ENCODE data around the gene WDR31. TPM values are rescaled to one million over a fixed set of nuclear protein-coding genes. Genes with fewer than 3 reads are reported as not detected.

Gene WDR31
- total RNA-seq, 2 donors from 2014 or later: 2.3 to 4.6 TPM

GRCh38 chr9:113322671-113323070 lies 17.4 kb downstream of the WDR31 start:
- no peaks in the 10 kb centered on the region for H3K36me3 ChIP-seq
- no peaks in the 10 kb centered on the region for H3K9me3 ChIP-seq
- H3K4me1 ChIP-seq: peaks cover 0 to 3% of the 10 kb centered on the region in 2 donors
- no peak for TF ChIP-seq CTCF (IDR thresholded peaks at IDR 0.05)
- H3K27ac ChIP-seq: no peak overlapping the region
- H3K4me3 ChIP-seq: no peak overlapping the region
- DNase-seq (ENCODE audit: low spot score): no peak
- H3K27me3 ChIP-seq: no peaks in the 10 kb centered on the region

- Histone ChIP-seq H3K4me3 (no peak overlapping the region), H3K27me3 (no peaks in the 10 kb centered on the region), H3K4me1 (no peaks in the 10 kb centered on the region), H3K36me3 (no peaks in the 10 kb centered on the region), H3K27ac (no peak overlapping the region), H3K9me3 (no peaks in the 10 kb centered on the region)
- DNase-seq (ENCODE audit: low spot score): no peak
- TF ChIP-seq CTCF (IDR thresholded peaks at IDR 0.05): no peak
Measured at GRCh38 chr9:113320051-113320450, 20.0 kb downstream of the WDR31 start.

- Histone ChIP-seq H3K36me3 (no peaks in the 10 kb centered on the region), H3K4me3 (no peak overlapping the region), H3K4me1 (no peaks in the 10 kb centered on the region), H3K27me3 (no peaks in the 10 kb centered on the region), H3K9me3 (no peaks in the 10 kb centered on the region), H3K27ac (no peak overlapping the region)
- DNase-seq (ENCODE audit: low spot score): no peak
- no peak for TF ChIP-seq CTCF (IDR thresholded peaks at IDR 0.05)
Measured at GRCh38 chr9:113319054-113319453, 21.0 kb downstream of the WDR31 start.

- Histone ChIP-seq H3K4me3 (no peak overlapping the region), H3K27me3 (no peaks in the 10 kb centered on the region), H3K36me3 (no peaks in the 10 kb centered on the region), H3K4me1 (no peaks in the 10 kb centered on the region), H3K9me3 (no peaks in the 10 kb centered on the region), H3K27ac (no peak overlapping the region)
- peak in 1 of 2 donors; percentile 24 for TF ChIP-seq CTCF (IDR thresholded peaks at IDR 0.05)
- DNase-seq (ENCODE audit: low spot score): no peak
Measured at GRCh38 chr9:113317777-113318176, 22.3 kb downstream of the WDR31 start.

DNA sequence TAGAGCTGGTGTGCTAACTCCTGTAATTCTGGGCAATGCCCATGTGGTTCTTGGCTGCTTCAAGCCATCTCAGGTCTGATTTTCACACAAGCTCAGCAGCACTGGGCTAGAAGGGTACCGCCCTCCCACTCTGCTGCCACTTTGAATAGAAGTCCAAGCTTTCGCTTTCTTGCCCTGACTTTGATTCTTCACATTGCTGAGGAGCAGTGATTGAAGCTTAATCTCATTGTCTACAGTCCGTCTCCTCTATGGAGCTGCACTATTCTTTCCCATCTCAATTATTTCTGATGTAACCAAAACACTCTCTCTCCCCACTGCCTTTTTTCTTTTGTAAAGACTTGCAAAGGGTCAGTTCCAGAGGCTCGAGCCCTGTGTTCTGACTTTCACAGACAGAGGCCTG lies 24.0 kb downstream of the WDR31 start:
- Histone ChIP-seq H3K4me1 (no peaks in the 10 kb centered on the region), H3K36me3 (no peaks in the 10 kb centered on the region), H3K27ac (no peak overlapping the region), H3K9me3 (no peaks in the 10 kb centered on the region), H3K27me3 (no peaks in the 10 kb centered on the region), H3K4me3 (no peak overlapping the region)
- no peak for DNase-seq (ENCODE audit: low spot score)
- no peak for TF ChIP-seq CTCF (IDR thresholded peaks at IDR 0.05)

- no peak for DNase-seq (ENCODE audit: low spot score)
- H3K27ac ChIP-seq: no peak overlapping the region
- no peaks in the 10 kb centered on the region for H3K9me3 ChIP-seq
- no peak for TF ChIP-seq CTCF (IDR thresholded peaks at IDR 0.05)
- H3K36me3 ChIP-seq: no peaks in the 10 kb centered on the region
- H3K27me3 ChIP-seq: no peaks in the 10 kb centered on the region
- no peaks in the 10 kb centered on the region for H3K4me1 ChIP-seq
- no peak overlapping the region for H3K4me3 ChIP-seq
Measured at GRCh38 chr9:113315231-113315630, 24.8 kb downstream of the WDR31 start.

Data from right atrium auricular region (tissue), 2 donors.